HG03103 (cell line): ENCODE measurements around the gene BTBD1.
"Not testable (repeated sequence)": the region's sequence is repeated elsewhere in the genome, so short reads cannot be mapped to it uniquely, and the experiment has no call there.

ENCODE experiments used
- ATAC-seq: cut with Tn5 transposase; IDR thresholded peaks from one replicate; pipeline ENCODE4 v1.9.1; 2021; ENCODE audit warnings: low read depth; ENCODE audit not compliant: unreplicated experiment

BTBD1 gene

GRCh38 chr15:83062768-83063180 lies 4.3 kb downstream of the BTBD1 start:
- ATAC-seq, result no peak

- no peak for ATAC-seq
Observed at GRCh38 chr15:83061680-83062079, 5.4 kb downstream of the BTBD1 start.

DNA sequence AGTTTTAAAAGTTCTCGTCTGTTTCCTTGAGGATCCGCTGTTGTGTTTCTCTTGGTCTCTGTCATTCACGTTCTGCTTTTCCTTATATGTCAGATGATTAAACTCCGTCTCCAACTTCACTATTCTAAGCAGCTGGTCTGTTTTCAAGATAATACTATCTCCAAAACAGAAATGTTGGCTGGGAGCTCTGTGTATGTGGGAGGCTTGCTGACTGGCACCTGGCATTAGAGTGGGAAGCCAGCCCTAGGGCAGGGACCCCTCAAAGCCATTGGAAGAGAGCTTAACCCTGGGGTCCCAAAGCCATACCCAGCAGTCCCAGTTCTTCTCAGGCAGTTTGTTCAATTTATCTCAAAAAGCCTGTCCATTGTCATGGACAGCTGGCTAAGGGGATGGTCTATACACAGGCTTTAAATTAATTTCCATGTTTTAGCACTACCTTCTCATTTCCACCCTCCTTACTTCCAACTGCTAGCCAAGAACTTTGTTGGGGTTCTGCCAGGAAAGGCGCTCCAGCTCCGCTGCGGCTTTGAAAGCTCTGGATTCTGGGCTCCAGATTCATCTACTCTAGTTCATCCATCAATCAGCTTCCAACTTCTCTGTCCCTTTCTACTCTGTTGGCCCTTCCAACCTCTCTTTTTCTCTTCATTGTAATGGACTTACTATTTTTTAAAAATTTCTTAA lies 9.2 kb downstream of the BTBD1 start:
- ATAC-seq, result no peak

DNA sequence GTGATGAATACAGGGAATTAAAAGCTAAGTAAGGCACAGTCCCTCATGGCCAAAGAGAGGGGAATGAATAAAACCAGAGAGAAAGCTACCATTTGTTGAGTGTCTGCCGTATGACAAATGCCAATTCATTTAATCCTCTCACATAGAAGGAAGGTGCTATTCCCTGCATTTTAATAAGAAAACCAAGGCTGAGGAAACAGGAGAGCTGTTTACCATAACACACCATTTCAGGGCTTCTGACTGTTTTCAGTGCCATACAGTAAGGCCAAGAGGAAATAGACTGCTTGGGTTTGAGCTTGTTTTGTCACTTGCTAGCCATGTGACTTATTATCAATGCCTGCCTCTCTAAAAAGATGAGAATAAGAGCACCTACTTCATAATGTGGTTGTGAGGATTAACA lies 10.1 kb downstream of the BTBD1 start:
- ATAC-seq, result no peak

GRCh38 chr15:83053151-83053550 lies 13.9 kb downstream of the BTBD1 start:
- no peak for ATAC-seq

- no peak for ATAC-seq
Observed at GRCh38 chr15:83046558-83047127, 20.4 kb downstream of the BTBD1 start.

DNA sequence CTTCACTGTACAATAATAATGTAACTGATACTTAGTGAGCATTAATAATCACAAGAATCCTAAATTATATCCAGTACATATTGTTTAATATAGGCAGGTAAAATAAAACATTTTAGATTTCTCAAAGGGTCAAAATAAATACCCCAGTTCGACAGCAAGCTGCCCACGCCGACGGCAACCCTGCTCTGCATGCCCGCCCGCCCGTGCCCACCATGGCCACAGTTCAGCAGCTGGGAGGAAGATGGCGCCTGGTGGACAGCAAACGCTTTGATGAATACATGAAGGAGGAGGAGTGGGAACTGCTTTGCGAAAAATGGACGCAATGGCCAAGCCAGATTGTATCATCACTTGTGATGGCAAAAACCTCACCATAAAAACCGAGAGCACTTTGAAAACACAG lies 22.9 kb downstream of the BTBD1 start:
- no peak for ATAC-seq

DNA sequence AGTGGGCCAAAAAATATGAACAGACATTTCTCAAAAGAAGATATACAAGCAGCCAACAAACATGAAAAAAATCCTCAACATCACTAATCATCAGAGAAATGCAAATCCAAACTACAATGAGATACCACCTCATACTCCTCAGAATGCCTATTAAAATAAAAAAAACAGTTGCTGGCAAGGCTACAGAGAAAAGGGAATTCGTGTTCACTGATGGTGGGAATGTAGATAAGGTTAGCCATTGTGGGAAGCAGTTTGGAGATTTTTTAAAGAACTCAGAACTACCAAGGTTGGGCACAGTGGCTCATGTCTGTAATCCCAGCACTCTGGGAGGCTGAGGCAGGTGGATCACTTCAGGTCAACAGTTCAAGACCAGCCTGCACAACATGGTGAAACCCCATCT lies 27.8 kb downstream of the BTBD1 start:
- no peak for ATAC-seq

- ATAC-seq, result no peak
Observed at GRCh38 chr15:83036253-83036652, 30.8 kb downstream of the BTBD1 start.

DNA sequence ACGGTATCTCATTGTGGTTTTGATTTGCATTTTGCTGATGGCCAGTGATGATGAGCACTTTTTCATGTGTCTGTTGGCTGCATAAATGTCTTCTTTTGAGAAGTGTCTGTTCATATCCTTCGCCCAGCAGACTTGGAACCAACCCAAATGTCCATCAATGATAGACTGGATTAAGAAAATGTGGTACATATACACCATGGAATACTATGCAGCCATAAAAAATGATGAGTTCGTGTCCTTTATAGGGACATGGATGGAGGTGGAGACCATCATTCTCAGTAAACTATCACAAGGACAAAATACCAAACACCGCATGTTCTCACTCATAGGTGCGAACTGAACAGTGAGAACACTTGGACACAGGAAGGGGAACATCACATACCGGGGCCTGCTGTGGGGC lies 35.8 kb downstream of the BTBD1 start:
- ATAC-seq, result not testable (repeated sequence)

DNA sequence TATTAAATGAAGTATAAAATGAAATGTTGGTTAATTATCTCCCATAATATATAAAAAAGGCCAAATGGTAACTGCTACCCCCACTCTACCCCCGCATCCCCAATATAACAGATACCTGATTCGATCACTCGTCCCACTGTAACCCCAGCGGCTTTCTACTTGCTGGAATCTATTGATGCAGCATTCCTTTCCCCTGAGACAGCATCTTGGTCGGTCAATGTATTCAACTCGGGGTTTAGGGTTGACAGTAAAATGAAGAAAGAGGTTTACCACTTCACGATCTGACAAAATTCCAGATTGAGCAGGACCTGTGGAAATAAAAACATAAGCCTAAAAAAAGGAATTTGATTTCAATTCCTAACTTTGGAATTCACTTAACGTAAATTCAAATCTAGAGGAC lies 37.0 kb downstream of the BTBD1 start:
- no peak for ATAC-seq

GRCh38 chr15:83018436-83018835 lies 48.6 kb downstream of the BTBD1 start:
- ATAC-seq, result no peak

DNA sequence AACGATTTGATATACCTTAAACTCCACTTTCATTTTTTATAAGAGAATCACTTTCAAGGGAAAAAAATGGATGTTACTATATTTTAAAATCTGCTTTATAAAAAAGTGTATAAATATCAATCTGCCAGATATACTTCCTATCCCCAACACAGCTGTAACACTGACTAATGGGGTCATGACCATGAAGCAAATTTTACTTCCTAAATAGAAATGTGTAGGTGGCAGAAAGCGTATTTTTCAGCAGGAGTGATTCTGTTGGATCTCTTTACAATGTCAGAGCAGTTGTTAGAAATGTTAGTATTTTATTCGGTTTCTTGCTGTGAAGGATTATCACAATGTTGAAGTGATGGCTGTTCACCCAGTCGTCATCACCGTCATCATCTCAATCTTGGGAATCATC lies 50.1 kb downstream of the BTBD1 start:
- ATAC-seq, result no peak

DNA sequence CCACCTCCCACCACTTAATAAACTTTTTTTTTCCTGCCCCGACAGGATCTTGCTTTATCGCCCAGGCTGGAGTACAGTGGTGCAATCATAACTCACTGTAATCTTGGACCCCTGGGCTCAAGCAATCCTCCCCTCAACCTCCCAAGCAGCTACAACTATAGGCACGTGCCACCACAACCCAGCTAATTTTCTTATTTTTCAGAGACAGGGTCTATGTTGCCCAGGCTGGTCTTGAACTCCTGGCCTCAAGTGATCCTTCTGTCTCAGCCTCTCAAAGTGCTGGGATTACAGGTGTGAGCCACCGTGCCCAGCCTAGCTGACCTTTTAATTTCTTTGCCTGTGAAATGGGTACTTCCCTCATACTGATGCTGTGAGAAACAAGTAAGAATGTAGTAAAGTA lies 51.7 kb downstream of the BTBD1 start:
- ATAC-seq, result no peak

DNA sequence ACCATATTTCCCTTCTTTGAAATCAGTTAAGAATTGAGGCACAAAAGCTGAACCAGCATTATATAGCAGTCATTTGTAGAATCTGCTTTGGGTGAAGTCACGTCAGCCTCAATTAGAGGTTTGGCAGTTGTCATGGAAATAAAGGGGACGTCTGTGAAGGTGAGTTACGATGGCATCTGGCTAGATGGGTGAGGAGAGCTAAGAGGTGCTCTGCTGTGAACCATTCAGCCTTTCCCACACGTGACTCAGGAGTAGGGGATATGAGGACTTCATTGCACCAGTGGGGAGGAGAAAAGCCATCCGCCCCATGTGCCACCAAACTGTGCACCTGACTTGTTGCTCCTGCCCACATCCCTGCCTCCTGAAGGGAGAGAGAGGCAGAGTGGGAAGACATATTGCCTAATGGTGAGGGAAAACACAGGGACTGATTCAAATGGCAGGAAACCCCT lies 52.8 kb downstream of the BTBD1 start:
- no peak for ATAC-seq

GRCh38 chr15:83012636-83013035 lies 54.4 kb downstream of the BTBD1 start:
- ATAC-seq, result no peak

- no peak for ATAC-seq
Observed at GRCh38 chr15:83012076-83012426, 55.0 kb downstream of the BTBD1 start.

DNA sequence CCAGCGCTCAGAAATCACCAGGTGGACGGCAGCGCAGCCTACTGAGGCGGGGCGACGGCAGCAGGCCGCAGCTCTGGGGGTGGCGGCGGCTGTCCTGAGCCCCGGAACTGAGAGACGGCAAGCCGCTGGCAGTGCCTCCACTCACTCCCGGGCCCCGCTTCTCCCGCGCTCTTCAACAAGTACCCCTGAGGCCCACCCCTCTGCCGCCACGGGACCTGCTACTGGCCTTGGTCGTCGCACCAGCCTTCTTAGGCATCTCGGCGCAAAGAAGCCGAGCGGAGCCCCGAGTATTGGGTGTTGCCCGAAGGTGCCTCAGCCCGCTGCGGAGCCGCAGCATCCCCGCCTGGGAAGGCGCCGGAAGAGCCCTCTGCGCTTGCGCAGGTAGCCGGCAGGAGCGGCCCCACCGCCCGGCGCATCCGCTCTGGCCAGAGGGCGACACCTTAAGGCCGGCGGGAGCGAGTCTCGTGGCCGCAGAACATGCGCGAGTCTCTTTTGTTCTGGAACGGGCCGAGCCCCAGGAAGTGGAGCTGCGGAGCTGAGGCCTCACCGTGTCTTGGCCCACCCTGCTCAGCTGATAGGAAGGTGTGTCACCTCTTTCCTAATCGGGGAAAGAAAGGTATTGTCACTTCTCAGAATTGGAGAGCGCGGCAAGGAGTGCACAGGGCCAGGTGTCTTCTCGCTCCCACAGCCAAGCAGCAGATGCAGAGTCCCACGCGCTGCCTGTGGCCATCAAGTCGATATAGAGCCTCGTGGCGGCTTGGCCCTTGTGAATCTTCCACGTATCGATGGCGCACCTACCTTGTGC lies 55.6 kb downstream of the BTBD1 start, which contains the start of gene C15orf40:
Gene C15orf40 (minus strand): TSS at position 369 of the 805 bp plus-strand sequence. CDS start 32 bp downstream, at position 337.
- ATAC-seq, result peak; percentile 87

DNA sequence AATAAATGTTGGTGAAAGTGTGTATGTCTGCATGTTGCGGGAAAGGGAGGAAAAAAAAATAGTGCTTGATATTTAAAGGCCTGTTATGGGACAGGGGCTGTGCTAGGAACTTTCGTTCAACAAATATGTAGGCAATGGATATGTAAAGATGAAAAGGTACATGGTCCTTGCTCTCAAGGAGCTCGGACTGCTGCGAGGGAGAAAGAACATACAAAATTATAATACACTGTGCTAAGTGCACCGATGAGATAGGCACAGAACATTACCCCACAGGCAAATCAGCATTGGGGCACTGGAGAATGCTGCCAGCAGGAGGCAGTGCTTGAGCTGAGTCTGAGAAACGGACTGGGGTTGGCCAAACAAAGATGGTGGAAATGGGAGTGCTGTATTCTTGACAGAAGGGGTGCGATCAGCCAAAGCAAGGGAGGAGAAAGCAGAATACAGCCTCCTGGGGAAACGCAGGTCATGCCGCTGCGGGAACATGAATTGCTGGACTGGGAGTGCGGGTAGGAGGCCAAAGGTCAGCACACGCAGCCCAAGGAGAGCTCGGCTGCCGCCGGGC lies 56.3 kb downstream of the BTBD1 start:
- ATAC-seq, result peak; percentile 55

GRCh38 chr15:83000672-83001031 lies 66.4 kb downstream of the BTBD1 start:
- not testable (repeated sequence) for ATAC-seq

DNA sequence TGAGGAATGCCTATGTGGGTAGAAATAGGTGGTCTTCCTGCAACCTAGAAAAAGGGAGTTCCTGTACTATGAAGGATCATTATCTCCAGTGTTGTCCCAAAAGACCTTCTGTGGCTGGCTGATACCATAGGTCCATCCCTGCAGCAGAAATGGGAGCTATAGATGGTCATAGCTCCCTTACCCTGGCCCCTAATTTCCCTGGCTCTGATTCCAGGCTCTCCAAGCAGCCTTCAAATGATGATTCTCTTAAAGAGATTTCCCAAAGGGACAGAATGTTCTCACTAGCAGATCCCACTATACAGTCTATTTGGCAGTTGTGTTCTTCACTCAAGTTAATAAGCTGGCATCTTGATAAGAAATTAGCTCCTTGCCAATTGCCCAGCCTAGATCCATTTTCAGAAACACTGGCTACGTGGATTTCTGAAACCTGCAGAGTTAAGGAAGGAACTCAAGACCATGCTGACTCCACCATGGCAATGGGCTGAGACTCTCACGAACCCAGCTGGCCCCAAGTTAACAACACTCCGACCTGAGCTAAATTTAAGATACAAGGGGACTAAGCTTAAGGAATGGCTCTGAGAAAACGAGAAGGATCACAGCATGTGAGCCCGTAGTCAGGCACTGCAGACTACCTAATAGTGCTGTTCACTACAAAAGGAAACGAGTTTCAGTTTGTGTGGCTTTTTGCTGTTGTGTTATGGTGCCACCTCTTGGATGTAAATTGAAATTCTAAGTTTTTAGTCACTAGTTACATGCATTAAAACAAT lies 67.0 kb downstream of the BTBD1 start:
- ATAC-seq, result no peak
